ENCODE results near the gene SPR.

Gene SPR

DNA sequence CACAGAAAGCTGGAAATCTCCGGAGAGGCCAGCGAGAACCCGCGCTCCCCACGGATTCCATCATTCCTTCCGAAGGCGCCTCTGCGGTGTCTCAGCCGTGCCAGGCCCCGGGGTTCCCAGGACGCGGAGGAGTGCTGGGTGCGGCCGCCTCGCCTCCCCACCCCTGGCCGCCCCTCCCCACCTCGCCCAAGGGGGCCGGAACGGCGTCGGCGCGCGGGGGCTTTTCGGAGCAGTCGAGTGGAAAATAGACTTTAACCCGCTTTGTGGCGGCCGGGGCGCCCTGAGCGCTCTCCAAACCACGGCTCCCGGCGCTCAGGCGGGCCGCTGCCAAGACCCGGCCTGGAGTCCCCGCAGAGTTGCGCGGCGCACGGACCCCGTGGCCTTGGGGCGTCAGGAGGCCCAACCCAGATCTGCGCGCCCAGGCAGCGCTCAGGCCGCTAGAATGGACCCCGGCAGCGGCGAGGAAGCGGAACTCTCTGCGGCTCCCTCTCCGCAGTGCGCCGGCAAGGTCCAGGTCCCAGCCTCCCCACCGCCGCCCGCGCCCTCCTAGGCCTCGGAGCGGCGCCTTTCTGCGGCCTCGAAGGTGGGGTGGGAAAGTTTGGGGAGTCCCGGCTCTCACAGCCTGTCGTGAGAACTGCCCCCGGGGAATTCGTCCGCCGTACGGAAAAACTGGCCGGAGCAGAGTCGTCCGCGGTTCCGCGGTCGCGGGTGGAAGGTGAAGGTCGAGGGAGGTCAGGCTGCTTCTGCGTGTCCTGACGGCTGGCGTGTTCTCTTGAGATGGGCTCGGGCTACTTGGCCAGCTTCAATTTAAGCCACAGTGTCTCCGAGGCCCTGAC is 28.9 kb downstream of the SPR start:
- TF ChIP-seq POLR2A (IDR thresholded peaks at IDR 0.05; ENCODE audit: low read length) (no peak), GATA1 (IDR thresholded peaks at IDR 0.05; ENCODE audit: low read depth, low read length) (no peak)
- DNase-seq: peak in 1 of 2 experiments; percentile 24

- no peak for TF ChIP-seq GATA1 (IDR thresholded peaks at IDR 0.05; ENCODE audit: low read depth, low read length)
- TF ChIP-seq POLR2A (IDR thresholded peaks at IDR 0.05; ENCODE audit: low read length): no peak
- no peak for DNase-seq
Measured at GRCh38 chr2:72916743-72917137, 29.5 kb downstream of the SPR start.

- peak in 1 of 2 experiments; percentile 12 for DNase-seq
- TF ChIP-seq GATA1 (IDR thresholded peaks at IDR 0.05; ENCODE audit: low read depth, low read length) (no peak), POLR2A (IDR thresholded peaks at IDR 0.05; ENCODE audit: low read length) (no peak)
Measured at GRCh38 chr2:72917138-72917876, 30.1 kb downstream of the SPR start, which contains the start of gene EMX1. TSS of gene EMX1 (plus strand) at chr2:72917519. CDS start at chr2:72917853, 334 bp downstream.

DNA sequence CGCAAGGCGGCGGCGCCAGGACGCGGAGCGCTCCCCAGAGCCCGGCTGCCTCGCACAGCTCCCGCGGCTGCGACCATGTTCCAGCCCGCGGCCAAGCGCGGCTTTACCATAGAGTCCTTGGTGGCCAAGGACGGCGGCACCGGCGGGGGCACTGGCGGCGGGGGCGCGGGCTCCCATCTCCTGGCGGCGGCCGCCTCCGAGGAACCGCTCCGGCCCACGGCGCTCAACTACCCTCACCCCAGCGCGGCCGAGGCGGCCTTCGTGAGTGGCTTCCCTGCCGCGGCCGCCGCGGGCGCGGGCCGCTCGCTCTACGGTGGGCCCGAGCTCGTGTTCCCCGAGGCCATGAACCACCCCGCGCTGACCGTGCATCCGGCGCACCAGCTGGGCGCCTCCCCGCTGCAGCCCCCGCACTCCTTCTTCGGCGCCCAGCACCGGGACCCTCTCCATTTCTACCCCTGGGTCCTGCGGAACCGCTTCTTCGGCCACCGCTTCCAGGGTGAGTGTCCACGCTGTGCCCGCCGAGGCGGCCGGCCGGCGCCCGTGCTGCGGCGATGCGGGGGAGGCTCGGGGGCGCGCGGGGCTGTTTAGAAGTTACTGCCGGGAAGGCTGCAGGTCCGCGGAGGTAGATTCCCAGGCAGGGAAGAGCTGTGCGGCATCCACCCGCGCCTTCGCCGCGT is 30.8 kb downstream of the SPR start:
- TF ChIP-seq GATA1 (IDR thresholded peaks at IDR 0.05; ENCODE audit: low read depth, low read length) (no peak), POLR2A (IDR thresholded peaks at IDR 0.05; ENCODE audit: low read length) (no peak)
- DNase-seq: no peak

GRCh38 chr2:72919414-72920317 is 32.5 kb downstream of the SPR start:
- no peak for TF ChIP-seq POLR2A (IDR thresholded peaks at IDR 0.05; ENCODE audit: low read length)
- no peak for TF ChIP-seq GATA1 (IDR thresholded peaks at IDR 0.05; ENCODE audit: low read depth, low read length)
- DNase-seq: no peak

DNA sequence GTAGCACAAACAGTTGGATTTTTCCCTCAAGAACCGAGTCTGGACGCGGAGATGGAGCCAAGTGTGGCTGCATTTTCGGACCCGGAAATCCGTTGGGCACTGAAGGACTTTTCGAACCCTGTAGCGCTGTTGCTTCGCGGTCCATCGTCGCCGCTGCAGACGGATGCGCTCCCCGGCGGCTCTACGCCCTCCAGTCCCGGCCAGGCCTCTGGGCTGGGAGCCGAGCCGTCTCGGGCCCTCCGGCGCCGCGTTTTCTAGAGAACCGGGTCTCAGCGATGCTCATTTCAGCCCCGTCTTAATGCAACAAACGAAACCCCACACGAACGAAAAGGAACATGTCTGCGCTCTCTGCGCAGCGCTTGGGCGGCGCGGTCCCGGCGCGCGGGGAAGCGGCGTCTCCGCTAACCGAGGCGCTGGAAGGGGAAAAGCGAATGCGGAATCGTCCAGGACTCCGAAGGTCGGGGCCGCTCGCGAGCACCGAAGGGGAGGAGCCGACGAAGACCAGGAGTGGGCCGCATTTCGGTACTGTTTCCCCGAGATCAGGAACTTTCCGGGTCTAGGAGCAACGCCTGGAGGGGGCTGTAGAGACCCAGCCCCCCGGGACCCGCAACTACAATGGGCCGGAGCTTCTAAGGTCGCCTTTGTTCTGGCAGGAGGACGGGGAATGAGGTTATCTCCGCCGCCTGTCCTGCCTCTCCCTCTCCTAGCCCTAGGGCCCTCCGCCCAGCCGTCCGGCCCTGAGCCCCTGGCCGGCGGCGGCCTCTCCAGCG is 33.3 kb downstream of the SPR start:
- DNase-seq: peak in 1 of 2 experiments; percentile 23
- TF ChIP-seq POLR2A (IDR thresholded peaks at IDR 0.05; ENCODE audit: low read length): no peak
- no peak for TF ChIP-seq GATA1 (IDR thresholded peaks at IDR 0.05; ENCODE audit: low read depth, low read length)

DNA sequence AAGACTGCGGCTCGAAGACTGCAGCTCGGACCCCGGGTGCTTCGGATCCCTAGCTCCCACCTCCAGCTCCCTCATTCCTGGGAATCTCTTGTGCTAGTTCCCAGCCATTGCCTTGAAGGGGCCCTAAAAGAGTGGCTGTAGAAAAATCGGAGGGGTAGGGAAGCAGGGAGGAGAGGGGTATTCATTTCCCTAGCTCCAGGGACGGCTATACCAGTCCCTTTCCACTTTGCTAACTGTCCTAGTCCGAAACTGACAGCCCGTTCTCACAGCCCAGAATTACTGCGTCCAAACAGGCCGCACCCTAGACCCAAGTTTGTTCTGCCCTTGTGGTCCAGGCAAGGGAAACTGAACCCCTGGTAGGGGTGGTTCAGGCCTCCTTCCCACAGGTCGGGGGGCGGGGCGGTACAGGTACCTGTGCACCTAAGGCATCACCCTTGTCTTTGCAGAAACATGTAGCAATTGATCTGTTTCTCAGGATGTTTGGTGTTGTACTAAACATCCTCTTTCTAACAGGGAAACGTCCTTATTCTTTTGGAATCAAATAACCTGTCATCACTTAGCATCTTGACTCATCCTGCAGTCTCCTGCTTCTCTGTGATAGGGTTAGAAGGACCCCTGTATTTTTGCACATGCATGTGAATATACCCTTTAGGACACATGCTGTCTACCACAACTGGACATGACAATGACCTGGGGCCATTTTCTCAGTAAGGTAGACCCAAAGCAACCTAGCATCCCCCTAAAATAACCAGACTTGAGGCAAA is 34.1 kb downstream of the SPR start:
- no peak for DNase-seq
- TF ChIP-seq POLR2A (IDR thresholded peaks at IDR 0.05; ENCODE audit: low read length) (no peak), GATA1 (IDR thresholded peaks at IDR 0.05; ENCODE audit: low read depth, low read length) (no peak)

- TF ChIP-seq POLR2A (IDR thresholded peaks at IDR 0.05; ENCODE audit: low read length): no peak
- no peak for TF ChIP-seq GATA1 (IDR thresholded peaks at IDR 0.05; ENCODE audit: low read depth, low read length)
- no peak for DNase-seq
Measured at GRCh38 chr2:72921853-72922252, 34.6 kb downstream of the SPR start.

DNA sequence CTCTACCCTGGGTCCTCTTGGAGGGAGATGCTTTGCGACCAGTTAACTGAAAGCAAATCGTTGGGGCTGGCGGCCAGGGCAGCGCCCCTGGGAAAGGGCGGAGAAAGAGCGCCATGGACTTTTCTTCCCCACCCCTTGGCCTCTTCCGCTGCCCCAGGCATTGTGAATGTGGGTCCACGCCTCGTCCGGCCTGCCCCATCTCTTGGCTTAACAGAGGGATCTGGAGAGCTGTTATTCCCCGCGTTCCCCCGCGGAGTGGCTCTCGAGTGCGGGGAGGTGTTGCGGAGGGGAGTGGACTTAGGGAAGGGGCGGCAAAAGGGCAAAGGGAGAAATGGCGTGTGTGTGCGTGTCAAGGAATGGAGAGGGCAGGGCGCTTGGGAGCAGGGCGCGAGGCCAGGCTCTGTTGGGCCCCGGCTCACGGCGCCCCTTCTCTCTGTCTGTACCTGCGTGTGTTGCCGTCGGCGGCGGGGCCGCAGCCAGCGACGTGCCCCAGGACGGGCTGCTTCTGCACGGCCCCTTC is 36.7 kb downstream of the SPR start:
- TF ChIP-seq POLR2A (IDR thresholded peaks at IDR 0.05; ENCODE audit: low read length) (no peak), GATA1 (IDR thresholded peaks at IDR 0.05; ENCODE audit: low read depth, low read length) (no peak)
- no peak for DNase-seq

DNA sequence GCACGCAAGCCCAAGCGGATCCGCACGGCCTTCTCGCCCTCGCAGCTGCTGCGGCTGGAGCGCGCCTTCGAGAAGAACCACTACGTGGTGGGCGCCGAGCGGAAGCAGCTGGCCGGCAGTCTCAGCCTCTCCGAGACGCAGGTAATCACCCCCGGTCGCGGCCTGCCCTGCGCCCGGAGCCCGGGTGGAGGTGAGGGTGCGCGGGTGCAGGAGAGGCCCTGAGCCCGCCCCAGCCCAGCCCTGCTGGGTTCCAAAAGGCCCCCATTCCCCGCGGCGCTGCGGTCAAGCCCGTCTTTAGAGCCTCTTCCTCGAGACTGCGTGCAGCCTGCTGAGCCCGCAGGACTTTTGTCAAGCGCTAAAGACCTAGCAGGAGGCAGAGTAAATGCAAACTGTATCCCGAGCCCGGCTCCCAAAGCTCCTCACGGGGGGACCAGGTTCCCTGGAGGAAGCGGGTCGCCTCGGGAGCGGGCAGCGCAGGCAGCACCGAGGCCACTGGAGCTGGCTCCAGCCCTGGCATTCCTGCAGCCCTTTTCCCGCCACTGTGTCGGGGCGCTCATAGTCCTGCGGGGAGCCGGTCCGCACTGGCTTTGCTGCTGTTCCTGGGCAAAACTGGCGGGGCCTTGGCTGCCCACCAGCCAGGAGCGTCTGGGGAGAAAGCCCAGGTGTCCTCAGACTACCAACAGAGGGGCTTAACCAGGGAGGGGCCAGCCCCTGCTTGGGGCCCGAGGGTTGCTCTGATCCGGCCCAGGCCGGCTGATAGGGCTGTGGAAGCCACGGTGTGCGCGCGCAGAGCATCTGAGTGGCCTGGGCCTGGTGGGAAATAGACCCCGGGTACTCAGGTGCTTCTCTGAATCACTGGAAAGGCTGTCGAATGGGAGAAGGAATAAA is 37.4 kb downstream of the SPR start:
- no peak for DNase-seq
- TF ChIP-seq GATA1 (IDR thresholded peaks at IDR 0.05; ENCODE audit: low read depth, low read length): no peak

Data from erythroblast (primary cell).